ENCODE results near the gene CEACAM18.

DNA sequence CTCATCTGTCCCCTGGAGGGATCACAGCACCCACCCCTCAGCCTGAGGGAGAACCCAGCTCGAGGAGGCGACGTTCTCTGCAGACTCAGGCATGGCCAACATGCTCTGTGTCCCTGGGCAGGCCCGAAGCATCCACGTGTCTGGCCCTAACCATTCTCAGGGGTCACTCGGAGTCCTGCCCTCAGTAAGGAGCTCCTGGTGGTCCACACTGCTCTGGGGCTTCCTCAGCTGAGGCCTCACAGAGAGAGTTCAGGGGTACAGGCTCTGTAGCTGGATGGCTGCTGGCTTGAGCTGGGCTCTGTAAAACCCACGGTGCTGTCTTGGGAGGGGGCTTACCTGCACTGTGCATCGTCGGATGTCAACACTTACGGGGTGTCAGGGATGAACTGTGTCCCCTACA is 15.7 kb upstream of the CEACAM18 start:
- TF ChIP-seq, protein P1, sequence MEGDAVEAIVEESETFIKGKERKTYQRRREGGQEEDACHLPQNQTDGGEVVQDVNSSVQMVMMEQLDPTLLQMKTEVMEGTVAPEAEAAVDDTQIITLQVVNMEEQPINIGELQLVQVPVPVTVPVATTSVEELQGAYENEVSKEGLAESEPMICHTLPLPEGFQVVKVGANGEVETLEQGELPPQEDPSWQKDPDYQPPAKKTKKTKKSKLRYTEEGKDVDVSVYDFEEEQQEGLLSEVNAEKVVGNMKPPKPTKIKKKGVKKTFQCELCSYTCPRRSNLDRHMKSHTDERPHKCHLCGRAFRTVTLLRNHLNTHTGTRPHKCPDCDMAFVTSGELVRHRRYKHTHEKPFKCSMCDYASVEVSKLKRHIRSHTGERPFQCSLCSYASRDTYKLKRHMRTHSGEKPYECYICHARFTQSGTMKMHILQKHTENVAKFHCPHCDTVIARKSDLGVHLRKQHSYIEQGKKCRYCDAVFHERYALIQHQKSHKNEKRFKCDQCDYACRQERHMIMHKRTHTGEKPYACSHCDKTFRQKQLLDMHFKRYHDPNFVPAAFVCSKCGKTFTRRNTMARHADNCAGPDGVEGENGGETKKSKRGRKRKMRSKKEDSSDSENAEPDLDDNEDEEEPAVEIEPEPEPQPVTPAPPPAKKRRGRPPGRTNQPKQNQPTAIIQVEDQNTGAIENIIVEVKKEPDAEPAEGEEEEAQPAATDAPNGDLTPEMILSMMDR (IDR thresholded peaks at IDR 0.05), result no peak
- no peak for TF ChIP-seq EZH2 (IDR thresholded peaks at IDR 0.05; ENCODE audit: borderline replicate concordance, insufficient read depth, low read depth, low read length, poor library complexity, severe bottlenecking)

Data from B cell (primary cell).